Adrenal gland (tissue), 5 donors: ENCODE results near the gene SNX24.

Experiments
- POLR2A ChIP-seq, 2 donors: fragments of 450-650 bp; IDR thresholded peaks; one replicate each; pipeline ENCODE4 v1.6.1; 2017; ENCODE audit warnings: antibody characterized with exemption in 2 of 2, mild to moderate bottlenecking in 2 of 2, moderate library complexity in 1 of 2
- TF ChIP-seq, protein P1 (sequence below), 6 experiments: fragments of 450-650 bp in 4 of 6; fragments of 200-600 bp in 2 of 6; sonication (generic) in 1 of 6; IDR thresholded peaks; 1 replicate in 5 of 6; 2 replicates in 1 of 6; pipeline versions ENCODE4 v1.5.1 to v1.8.0; 2016 to 2021; ENCODE audit warnings: antibody characterized with exemption in 6 of 6, mild to moderate bottlenecking in 2 of 6, moderate library complexity in 1 of 6
- donor health status: DM: no; HTN: no; CAD: no.

GRCh38 chr5:123046222-123046621 is 200.8 kb downstream of the SNX24 start:
- TF ChIP-seq POLR2A (IDR thresholded peaks at IDR 0.05), result no peak
- TF ChIP-seq, protein P1, sequence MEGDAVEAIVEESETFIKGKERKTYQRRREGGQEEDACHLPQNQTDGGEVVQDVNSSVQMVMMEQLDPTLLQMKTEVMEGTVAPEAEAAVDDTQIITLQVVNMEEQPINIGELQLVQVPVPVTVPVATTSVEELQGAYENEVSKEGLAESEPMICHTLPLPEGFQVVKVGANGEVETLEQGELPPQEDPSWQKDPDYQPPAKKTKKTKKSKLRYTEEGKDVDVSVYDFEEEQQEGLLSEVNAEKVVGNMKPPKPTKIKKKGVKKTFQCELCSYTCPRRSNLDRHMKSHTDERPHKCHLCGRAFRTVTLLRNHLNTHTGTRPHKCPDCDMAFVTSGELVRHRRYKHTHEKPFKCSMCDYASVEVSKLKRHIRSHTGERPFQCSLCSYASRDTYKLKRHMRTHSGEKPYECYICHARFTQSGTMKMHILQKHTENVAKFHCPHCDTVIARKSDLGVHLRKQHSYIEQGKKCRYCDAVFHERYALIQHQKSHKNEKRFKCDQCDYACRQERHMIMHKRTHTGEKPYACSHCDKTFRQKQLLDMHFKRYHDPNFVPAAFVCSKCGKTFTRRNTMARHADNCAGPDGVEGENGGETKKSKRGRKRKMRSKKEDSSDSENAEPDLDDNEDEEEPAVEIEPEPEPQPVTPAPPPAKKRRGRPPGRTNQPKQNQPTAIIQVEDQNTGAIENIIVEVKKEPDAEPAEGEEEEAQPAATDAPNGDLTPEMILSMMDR (IDR thresholded peaks at IDR 0.05), result no peak
